Measurements from ENCODE around the gene SLC5A6. TPM values are rescaled to one million over a fixed set of nuclear protein-coding genes. Genes with fewer than 3 reads are reported as not detected.

The SLC5A6 gene
- total and polyA plus RNA-seq, 12 donors: 5.3 to 20.5 (median 9.1) TPM

DNA sequence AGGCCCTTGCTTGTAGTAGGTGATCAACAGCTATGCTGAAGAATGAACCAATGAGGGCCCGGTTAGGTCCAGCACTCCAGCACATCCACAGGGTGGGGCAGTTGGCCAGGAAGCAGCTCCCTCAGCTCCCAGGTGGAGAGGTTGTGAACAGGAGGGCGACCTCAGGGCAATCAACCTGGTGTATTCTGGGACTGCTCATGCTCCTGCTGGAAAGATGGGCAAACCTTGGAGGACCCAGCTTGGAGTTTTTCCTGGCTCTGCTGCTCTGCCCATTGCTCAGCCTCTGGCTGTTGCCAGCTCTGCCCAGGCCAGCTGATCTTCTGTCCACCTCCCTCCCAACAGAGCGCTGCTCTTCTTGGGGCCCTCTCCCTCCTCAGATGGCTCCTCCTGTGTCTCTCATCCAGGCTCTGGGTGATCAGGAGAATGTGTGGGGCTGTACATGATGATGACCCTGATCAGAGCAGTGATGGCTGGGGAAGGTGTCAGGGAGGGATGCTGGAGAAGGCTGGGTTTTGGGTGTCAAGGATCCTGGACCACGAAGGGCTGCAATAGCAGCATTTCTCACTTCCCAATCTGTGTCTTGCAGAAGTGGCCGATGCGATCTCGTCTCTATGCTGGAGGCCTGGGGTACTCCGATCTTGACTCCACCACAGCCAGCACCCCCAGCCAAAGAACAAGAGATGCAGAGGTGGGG, 59.8 kb downstream of the SLC5A6 start:
- WGBS, 2 donors: 82 to 87% methylated on average over 8 of the region's 8 CpGs
- TF ChIP-seq, protein P1, sequence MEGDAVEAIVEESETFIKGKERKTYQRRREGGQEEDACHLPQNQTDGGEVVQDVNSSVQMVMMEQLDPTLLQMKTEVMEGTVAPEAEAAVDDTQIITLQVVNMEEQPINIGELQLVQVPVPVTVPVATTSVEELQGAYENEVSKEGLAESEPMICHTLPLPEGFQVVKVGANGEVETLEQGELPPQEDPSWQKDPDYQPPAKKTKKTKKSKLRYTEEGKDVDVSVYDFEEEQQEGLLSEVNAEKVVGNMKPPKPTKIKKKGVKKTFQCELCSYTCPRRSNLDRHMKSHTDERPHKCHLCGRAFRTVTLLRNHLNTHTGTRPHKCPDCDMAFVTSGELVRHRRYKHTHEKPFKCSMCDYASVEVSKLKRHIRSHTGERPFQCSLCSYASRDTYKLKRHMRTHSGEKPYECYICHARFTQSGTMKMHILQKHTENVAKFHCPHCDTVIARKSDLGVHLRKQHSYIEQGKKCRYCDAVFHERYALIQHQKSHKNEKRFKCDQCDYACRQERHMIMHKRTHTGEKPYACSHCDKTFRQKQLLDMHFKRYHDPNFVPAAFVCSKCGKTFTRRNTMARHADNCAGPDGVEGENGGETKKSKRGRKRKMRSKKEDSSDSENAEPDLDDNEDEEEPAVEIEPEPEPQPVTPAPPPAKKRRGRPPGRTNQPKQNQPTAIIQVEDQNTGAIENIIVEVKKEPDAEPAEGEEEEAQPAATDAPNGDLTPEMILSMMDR (IDR thresholded peaks at IDR 0.05): no peak
- no peak overlapping the region for H3K27ac ChIP-seq
- H3K9me3 ChIP-seq: no peaks in the 10 kb centered on the region
- intact Hi-C loops (cut with DNase I): loop anchor here in 1 of 10 donors (5.0 kb wide), 1 partner anchor 45 kb away; no protein-coding TSS in a partner anchor
- no peak overlapping the region for H3K4me3 ChIP-seq
- DNase-seq (no peak), ATAC-seq (no peak)
- no peaks in the 10 kb centered on the region for H3K4me1 ChIP-seq
- H3K27me3 ChIP-seq: peaks cover 0 to 12% (median 0%) of the 10 kb centered on the region in 7 donors
- H3K36me3 ChIP-seq: no peaks in the 10 kb centered on the region

GRCh38 chr2:27150639-27151230, 61.3 kb downstream of the SLC5A6 start:
- Histone ChIP-seq H3K27ac (no peak overlapping the region), H3K27me3 (peaks cover 0 to 12% (median 0%) of the 10 kb centered on the region in 7 donors), H3K4me3 (no peak overlapping the region), H3K9me3 (no peaks in the 10 kb centered on the region), H3K36me3 (no peaks in the 10 kb centered on the region), H3K4me1 (no peaks in the 10 kb centered on the region)
- WGBS, 2 donors: 83 to 84% methylated on average over 8 of the region's 8 CpGs
- TF ChIP-seq, protein P1 (IDR thresholded peaks at IDR 0.05): no peak
- no peak for DNase-seq
- no peak for ATAC-seq
- intact Hi-C loops (cut with DNase I): loop anchor here in 1 of 10 donors (5.0 kb wide), 1 partner anchor 43 kb away; no protein-coding TSS in a partner anchor

Other genes starting within 250 kb of the SLC5A6 start
- gene MAPRE3, start 241.6 kb downstream of the SLC5A6 start, total RNA-seq: 10 to 100 TPM; 34.9 to 62.0 (median 47.2) TPM
- 10 to 100 TPM; 23.0 to 68.8 TPM for gene MAPRE3, start 241.6 kb downstream of the SLC5A6 start, polyA plus RNA-seq
- gene TMEM214, start 179.3 kb downstream of the SLC5A6 start, total RNA-seq: 10 to 100 TPM; 24.7 to 53.4 (median 28.0) TPM
- gene TMEM214, start 179.3 kb downstream of the SLC5A6 start, polyA plus RNA-seq: 10 to 100 TPM; 41.5 to 48.6 TPM
- 10 to 100 TPM in 6 of 10 donors, 1 to 10 TPM in 4; 7.9 to 16.8 (median 11.7) TPM for gene AGBL5, start 160.6 kb downstream of the SLC5A6 start, total RNA-seq
- 1 to 10 TPM; 4.2 to 6.5 TPM for gene AGBL5, start 160.6 kb downstream of the SLC5A6 start, polyA plus RNA-seq
- 100 to 1,000 TPM; 342 to 457 (median 388) TPM for gene OST4, start 140.6 kb downstream of the SLC5A6 start, total RNA-seq
- gene OST4, start 140.6 kb downstream of the SLC5A6 start, polyA plus RNA-seq: 100 to 1,000 TPM; 336 to 456 TPM
- gene EMILIN1, start 133.7 kb downstream of the SLC5A6 start, total RNA-seq: 10 to 100 TPM in 7 of 10 donors, 1 to 10 TPM in 3; 6.8 to 53.2 (median 12.2) TPM
- 10 to 100 TPM; 40.8 to 41.0 TPM for gene EMILIN1, start 133.7 kb downstream of the SLC5A6 start, polyA plus RNA-seq
- 1 to 10 TPM in 9 of 10 donors, under 1 TPM in 1; 0.32 to 4.6 (median 2.3) TPM for gene KHK, start 125.5 kb downstream of the SLC5A6 start, total RNA-seq
- gene KHK, start 125.5 kb downstream of the SLC5A6 start, polyA plus RNA-seq: 1 to 10 TPM; 2.2 TPM
- 1 to 10 TPM in 3 of 10 donors, under 1 TPM in 7; 0.21 to 1.2 (median 0.68) TPM for gene CGREF1, start 93.1 kb downstream of the SLC5A6 start, total RNA-seq
- gene CGREF1, start 93.1 kb downstream of the SLC5A6 start, polyA plus RNA-seq: under 1 TPM; 0.57 to 0.73 TPM
- 1 to 10 TPM in 9 of 10 donors, under 1 TPM in 1; 0.81 to 3.5 (median 2.5) TPM for gene ABHD1, start 88.5 kb downstream of the SLC5A6 start, total RNA-seq
- 10 to 100 TPM in 1 of 2 donors, under 1 TPM in 1; 0.29 to 12.1 TPM for gene ABHD1, start 88.5 kb downstream of the SLC5A6 start, polyA plus RNA-seq
- gene PREB, start 77.6 kb downstream of the SLC5A6 start, total RNA-seq: 10 to 100 TPM; 41.6 to 57.2 (median 48.7) TPM
- 10 to 100 TPM; 60.9 to 73.7 TPM for gene PREB, start 77.6 kb downstream of the SLC5A6 start, polyA plus RNA-seq
- not detected for gene PRR30, start 72.9 kb downstream of the SLC5A6 start, total RNA-seq
- gene PRR30, start 72.9 kb downstream of the SLC5A6 start, polyA plus RNA-seq: not detected
- under 1 TPM in 8 of 10 donors, not detected in 2; 0.05 to 0.21 (median 0.08) TPM for gene TCF23, start 63.3 kb downstream of the SLC5A6 start, total RNA-seq
- gene TCF23, start 63.3 kb downstream of the SLC5A6 start, polyA plus RNA-seq: under 1 TPM; 0.07 to 0.09 TPM
- gene ATRAID, start 227 bp downstream of the SLC5A6 start, total RNA-seq: 100 to 1,000 TPM; 116 to 162 (median 129) TPM
- 100 to 1,000 TPM; 140 to 144 TPM for gene ATRAID, start 227 bp downstream of the SLC5A6 start, polyA plus RNA-seq
- 10 to 100 TPM in 1 of 10 donors, 1 to 10 TPM in 9; 6.1 to 10.6 (median 7.2) TPM for gene CAD, start 5.1 kb upstream of the SLC5A6 start, total RNA-seq
- 1 to 10 TPM; 8.3 to 8.6 TPM for gene CAD, start 5.1 kb upstream of the SLC5A6 start, polyA plus RNA-seq
- 10 to 100 TPM in 7 of 10 donors, 1 to 10 TPM in 3; 6.0 to 35.8 (median 10.6) TPM for gene SLC30A3, start 50.8 kb upstream of the SLC5A6 start, total RNA-seq
- gene SLC30A3, start 50.8 kb upstream of the SLC5A6 start, polyA plus RNA-seq: 1 to 10 TPM; 4.3 to 7.4 TPM
- gene DNAJC5G, start 63.2 kb upstream of the SLC5A6 start, total RNA-seq: 1 to 10 TPM in 9 of 10 donors, under 1 TPM in 1; 0.94 to 6.0 (median 1.6) TPM
- gene DNAJC5G, start 63.2 kb upstream of the SLC5A6 start, polyA plus RNA-seq: 1 to 10 TPM in 1 of 2 donors, under 1 TPM in 1; 0.19 to 3.7 TPM
- 100 to 1,000 TPM; 204 to 303 (median 249) TPM for gene TRIM54, start 70.2 kb upstream of the SLC5A6 start, total RNA-seq
- gene TRIM54, start 70.2 kb upstream of the SLC5A6 start, polyA plus RNA-seq: 100 to 1,000 TPM; 131 to 568 TPM
- 1 to 10 TPM in 5 of 10 donors, under 1 TPM in 4, not detected in 1; 0.51 to 2.0 (median 1.1) TPM for gene UCN, start 96.2 kb upstream of the SLC5A6 start, total RNA-seq
- gene UCN, start 96.2 kb upstream of the SLC5A6 start, polyA plus RNA-seq: 1 to 10 TPM; 3.3 to 4.1 TPM
- gene MPV17, start 110.8 kb upstream of the SLC5A6 start, total RNA-seq: 10 to 100 TPM; 40.8 to 84.9 (median 66.6) TPM
- gene MPV17, start 110.8 kb upstream of the SLC5A6 start, polyA plus RNA-seq: 100 to 1,000 TPM in 1 of 2 donors, 10 to 100 TPM in 1; 93.9 to 220 TPM
- gene GTF3C2, start 144.5 kb upstream of the SLC5A6 start, total RNA-seq: 10 to 100 TPM; 21.8 to 30.3 (median 23.6) TPM
- 10 to 100 TPM; 17.6 to 29.8 TPM for gene GTF3C2, start 144.5 kb upstream of the SLC5A6 start, polyA plus RNA-seq
- 10 to 100 TPM; 26.4 to 47.9 (median 34.7) TPM for gene EIF2B4, start 158.1 kb upstream of the SLC5A6 start, total RNA-seq
- 10 to 100 TPM; 60.4 to 70.7 TPM for gene EIF2B4, start 158.1 kb upstream of the SLC5A6 start, polyA plus RNA-seq
- gene SNX17, start 158.3 kb upstream of the SLC5A6 start, total RNA-seq: 10 to 100 TPM; 54.5 to 82.5 (median 68.8) TPM
- 10 to 100 TPM; 32.4 to 79.8 TPM for gene SNX17, start 158.3 kb upstream of the SLC5A6 start, polyA plus RNA-seq
- gene ZNF513, start 168.5 kb upstream of the SLC5A6 start, total RNA-seq: 10 to 100 TPM in 1 of 10 donors, 1 to 10 TPM in 9; 4.5 to 11.5 (median 6.8) TPM
- 10 to 100 TPM; 12.6 to 15.4 TPM for gene ZNF513, start 168.5 kb upstream of the SLC5A6 start, polyA plus RNA-seq
- gene PPM1G, start 197.3 kb upstream of the SLC5A6 start, total RNA-seq: 10 to 100 TPM; 28.4 to 46.1 (median 33.0) TPM
- 10 to 100 TPM; 34.7 to 72.6 TPM for gene PPM1G, start 197.3 kb upstream of the SLC5A6 start, polyA plus RNA-seq
- 10 to 100 TPM; 47.6 to 69.7 (median 59.2) TPM for gene NRBP1, start 216.4 kb upstream of the SLC5A6 start, total RNA-seq
- gene NRBP1, start 216.4 kb upstream of the SLC5A6 start, polyA plus RNA-seq: 10 to 100 TPM; 25.5 to 97.4 TPM
- gene KRTCAP3, start 230.1 kb upstream of the SLC5A6 start, total RNA-seq: under 1 TPM in 6 of 10 donors, not detected in 4; 0.37 to 0.85 (median 0.57) TPM
- under 1 TPM; 0.23 to 0.51 TPM for gene KRTCAP3, start 230.1 kb upstream of the SLC5A6 start, polyA plus RNA-seq

Measured in heart right ventricle (tissue), 16 donors.